ENCODE results near the gene DGKZ. TPM values are rescaled to one million over a fixed set of nuclear protein-coding genes. Genes with fewer than 3 reads are reported as not detected.

DGKZ gene
- total and polyA plus RNA-seq, 10 donors, result 44.2 to 136 (median 97.9) TPM

DNA sequence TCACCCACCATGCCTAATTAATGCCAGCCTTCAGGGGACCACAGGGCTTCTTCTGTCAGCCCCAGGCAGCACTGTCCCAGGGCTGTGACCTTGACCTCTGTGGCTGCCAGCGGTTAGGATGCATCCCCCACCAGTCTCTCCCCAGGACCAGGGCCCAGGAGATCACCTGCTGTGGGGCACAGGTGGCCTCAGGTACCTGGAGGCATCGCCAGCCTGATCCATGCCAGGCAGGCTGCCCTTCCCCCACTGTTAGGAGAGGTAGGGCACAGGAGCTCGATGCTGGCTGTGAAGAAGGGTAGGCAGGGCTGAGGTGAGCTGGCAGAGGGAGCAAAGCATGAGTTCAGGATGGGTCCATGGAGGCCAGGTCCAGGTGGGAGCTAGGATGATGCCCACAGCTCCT, 17.5 kb downstream of the DGKZ start:
- peak overlapping the region in 3 of 8 donors; percentile 87 to 94 (median 93) for H3K27ac ChIP-seq
- H3K36me3 ChIP-seq, result peaks cover 0 to 61% (median 19%) of the 10 kb centered on the region in 6 donors
- WGBS, 5 donors, result 80 to 92% (median 90%) methylated on average over 3 of the region's 3 CpGs
- H3K27me3 ChIP-seq (replicated peaks in 1 of 7), result no peaks in the 10 kb centered on the region
- peaks cover 50 to 100% (median 72%) of the 10 kb centered on the region in 6 donors for H3K4me1 ChIP-seq
- TF ChIP-seq POLR2A (IDR thresholded peaks at IDR 0.05) (no peak), POLR2AphosphoS5 (IDR thresholded peaks at IDR 0.05) (peak in 1 of 3 donors; percentile 49)
- TF ChIP-seq, protein P1, sequence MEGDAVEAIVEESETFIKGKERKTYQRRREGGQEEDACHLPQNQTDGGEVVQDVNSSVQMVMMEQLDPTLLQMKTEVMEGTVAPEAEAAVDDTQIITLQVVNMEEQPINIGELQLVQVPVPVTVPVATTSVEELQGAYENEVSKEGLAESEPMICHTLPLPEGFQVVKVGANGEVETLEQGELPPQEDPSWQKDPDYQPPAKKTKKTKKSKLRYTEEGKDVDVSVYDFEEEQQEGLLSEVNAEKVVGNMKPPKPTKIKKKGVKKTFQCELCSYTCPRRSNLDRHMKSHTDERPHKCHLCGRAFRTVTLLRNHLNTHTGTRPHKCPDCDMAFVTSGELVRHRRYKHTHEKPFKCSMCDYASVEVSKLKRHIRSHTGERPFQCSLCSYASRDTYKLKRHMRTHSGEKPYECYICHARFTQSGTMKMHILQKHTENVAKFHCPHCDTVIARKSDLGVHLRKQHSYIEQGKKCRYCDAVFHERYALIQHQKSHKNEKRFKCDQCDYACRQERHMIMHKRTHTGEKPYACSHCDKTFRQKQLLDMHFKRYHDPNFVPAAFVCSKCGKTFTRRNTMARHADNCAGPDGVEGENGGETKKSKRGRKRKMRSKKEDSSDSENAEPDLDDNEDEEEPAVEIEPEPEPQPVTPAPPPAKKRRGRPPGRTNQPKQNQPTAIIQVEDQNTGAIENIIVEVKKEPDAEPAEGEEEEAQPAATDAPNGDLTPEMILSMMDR (IDR thresholded peaks at IDR 0.05 in 8 of 11, conservative IDR thresholded peaks at IDR 0.05 in 3 of 11), result no peak
- intact Hi-C loops (cut with DNase I; ENCODE audit: low total_unique reads), result no loop called here
- no peak overlapping the region for H3K4me3 ChIP-seq
- no peaks in the 10 kb centered on the region for H3K9me3 ChIP-seq
- no peak for DNase-seq

DNA sequence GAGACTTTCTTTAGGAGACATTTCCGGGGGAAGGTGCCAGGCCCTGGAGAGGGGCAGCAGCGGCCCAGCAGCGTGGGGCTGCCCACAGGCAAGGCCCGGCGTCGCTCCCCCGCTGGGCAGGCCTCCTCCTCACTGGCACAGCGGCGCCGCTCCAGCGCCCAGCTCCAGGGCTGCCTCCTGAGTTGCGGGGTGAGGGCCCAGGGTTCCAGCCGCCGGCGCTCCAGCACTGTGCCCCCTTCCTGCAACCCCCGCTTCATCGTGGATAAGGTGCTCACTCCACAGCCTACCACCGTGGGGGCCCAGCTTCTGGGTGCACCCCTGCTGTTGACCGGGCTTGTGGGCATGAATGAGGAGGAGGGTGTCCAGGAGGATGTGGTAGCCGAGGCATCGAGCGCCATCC, 19.0 kb downstream of the DGKZ start:
- peaks cover 0 to 76% (median 34%) of the 10 kb centered on the region in 6 donors for H3K36me3 ChIP-seq
- DNase-seq, result no peak
- no peaks in the 10 kb centered on the region for H3K9me3 ChIP-seq
- 87 to 100% (median 90%) methylated on average over 2 to 22 of the region's 22 CpGs for WGBS, 5 donors
- no peak overlapping the region for H3K4me3 ChIP-seq
- H3K4me1 ChIP-seq, result peaks cover 38 to 91% (median 64%) of the 10 kb centered on the region in 6 donors
- H3K27ac ChIP-seq, result peak overlapping the region in 3 of 8 donors; percentile 8 to 93 (median 61)
- TF ChIP-seq POLR2AphosphoS5 (IDR thresholded peaks at IDR 0.05) (no peak), POLR2A (IDR thresholded peaks at IDR 0.05) (no peak)
- TF ChIP-seq, protein P1 (IDR thresholded peaks at IDR 0.05 in 8 of 11, conservative IDR thresholded peaks at IDR 0.05 in 3 of 11), result no peak
- intact Hi-C loops (cut with DNase I; ENCODE audit: low total_unique reads), result no loop called here
- H3K27me3 ChIP-seq (replicated peaks in 1 of 7), result no peaks in the 10 kb centered on the region

DNA sequence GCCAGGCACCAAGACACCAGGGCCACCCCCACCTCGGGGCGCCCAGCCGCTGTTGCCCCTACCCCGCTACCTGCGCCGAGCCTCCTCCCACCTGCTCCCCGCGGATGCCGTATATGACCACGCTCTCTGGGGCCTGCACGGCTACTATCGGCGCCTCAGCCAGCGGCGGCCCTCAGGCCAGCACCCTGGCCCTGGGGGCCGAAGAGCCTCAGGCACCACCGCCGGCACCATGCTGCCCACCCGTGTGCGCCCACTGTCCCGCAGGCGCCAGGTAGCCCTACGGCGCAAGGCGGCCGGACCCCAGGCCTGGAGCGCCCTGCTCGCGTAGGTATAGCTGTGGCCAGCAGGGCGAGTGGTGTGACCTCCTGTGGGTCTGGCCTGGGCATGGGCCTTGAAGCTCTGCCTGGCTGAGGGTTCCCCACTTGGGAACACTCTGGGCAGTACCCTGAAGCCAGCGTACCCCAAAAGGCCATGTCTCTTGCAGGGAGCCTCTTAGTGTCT, 19.4 kb downstream of the DGKZ start:
- DNase-seq, result peak; percentile 78
- intact Hi-C loops (cut with DNase I; ENCODE audit: low total_unique reads), result no loop called here

More for the DNA sequence above, 19.4 kb downstream of the DGKZ start:
- H3K27me3 ChIP-seq (replicated peaks in 1 of 7), result no peaks in the 10 kb centered on the region
- WGBS, 5 donors, result 91 to 95% (median 92%) methylated on average over 5 to 31 of the region's 31 CpGs
- H3K4me1 ChIP-seq, result peaks cover 33 to 86% (median 59%) of the 10 kb centered on the region in 6 donors
- no peaks in the 10 kb centered on the region for H3K9me3 ChIP-seq
- H3K27ac ChIP-seq, result peak overlapping the region in 5 of 8 donors; percentile 8 to 61 (median 43)
- peaks cover 0 to 80% (median 38%) of the 10 kb centered on the region in 6 donors for H3K36me3 ChIP-seq
- no peak overlapping the region for H3K4me3 ChIP-seq
- TF ChIP-seq POLR2A (IDR thresholded peaks at IDR 0.05) (no peak), POLR2AphosphoS5 (IDR thresholded peaks at IDR 0.05) (no peak)
- TF ChIP-seq, protein P1 (IDR thresholded peaks at IDR 0.05 in 8 of 11, conservative IDR thresholded peaks at IDR 0.05 in 3 of 11), result no peak
